HG03457 (cell line): ENCODE results near the gene SPOCD1.

Experiments used
- ATAC-seq: cut with Tn5 transposase; IDR thresholded peaks from one replicate; pipeline ENCODE4 v1.9.1; 2021; ENCODE audit warnings: moderate number of reproducible peaks; ENCODE audit not compliant: unreplicated experiment

Gene SPOCD1

GRCh38 chr1:31801458-31801857, 14.4 kb downstream of the SPOCD1 start:
- ATAC-seq, result no peak

DNA sequence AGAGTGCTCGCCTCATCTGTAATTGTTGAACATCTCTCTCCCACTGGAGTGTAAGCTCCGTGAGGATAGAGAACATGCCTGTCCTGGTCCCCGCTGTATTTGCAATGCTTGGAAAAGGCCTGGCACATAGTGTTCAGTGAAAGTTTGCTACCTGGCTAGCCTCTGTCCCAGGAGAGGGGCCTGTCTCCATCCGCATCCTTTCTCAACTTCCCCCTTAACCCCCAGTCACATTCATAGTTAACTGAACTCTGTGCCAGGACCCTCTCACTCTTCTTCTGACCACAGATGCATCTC, 15.2 kb downstream of the SPOCD1 start:
- no peak for ATAC-seq

DNA sequence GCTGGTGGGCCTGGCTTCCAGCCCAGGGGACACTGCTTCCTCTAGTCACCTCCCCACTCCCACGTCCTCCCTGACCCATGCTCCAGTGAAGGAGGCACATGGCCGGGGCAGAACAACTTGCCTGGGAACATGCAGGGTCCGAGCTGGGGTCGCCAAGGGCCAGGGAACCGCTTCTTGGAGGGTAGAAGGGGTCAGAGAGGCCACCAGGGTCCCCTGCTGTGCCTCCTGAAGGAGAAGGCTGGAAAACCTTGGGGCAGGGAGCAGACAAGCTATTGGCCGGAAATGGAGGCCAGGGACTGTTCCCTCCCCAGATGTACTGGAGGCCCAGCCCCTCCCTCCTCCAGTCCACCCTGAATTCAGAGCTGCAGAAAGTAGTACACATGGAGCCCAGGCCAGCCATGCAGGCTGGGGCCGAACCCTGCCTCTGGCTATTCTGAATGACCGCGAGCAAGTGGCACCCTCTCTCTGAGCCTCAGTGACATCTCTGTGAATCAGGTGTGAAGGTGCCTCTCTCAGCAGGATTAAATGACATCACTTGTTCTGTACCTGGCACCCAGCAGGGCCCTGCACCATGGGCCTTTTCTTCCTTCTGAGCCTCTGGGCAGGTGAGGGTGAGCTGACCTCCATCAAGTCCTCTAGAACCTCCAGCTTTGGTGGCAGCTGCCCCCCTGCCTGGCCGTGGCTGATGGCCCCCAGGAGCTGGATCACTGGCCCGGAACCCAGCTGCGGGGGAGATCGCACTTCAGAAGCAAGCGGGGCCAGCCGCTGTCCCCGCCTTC, 15.7 kb downstream of the SPOCD1 start:
- ATAC-seq, result no peak

DNA sequence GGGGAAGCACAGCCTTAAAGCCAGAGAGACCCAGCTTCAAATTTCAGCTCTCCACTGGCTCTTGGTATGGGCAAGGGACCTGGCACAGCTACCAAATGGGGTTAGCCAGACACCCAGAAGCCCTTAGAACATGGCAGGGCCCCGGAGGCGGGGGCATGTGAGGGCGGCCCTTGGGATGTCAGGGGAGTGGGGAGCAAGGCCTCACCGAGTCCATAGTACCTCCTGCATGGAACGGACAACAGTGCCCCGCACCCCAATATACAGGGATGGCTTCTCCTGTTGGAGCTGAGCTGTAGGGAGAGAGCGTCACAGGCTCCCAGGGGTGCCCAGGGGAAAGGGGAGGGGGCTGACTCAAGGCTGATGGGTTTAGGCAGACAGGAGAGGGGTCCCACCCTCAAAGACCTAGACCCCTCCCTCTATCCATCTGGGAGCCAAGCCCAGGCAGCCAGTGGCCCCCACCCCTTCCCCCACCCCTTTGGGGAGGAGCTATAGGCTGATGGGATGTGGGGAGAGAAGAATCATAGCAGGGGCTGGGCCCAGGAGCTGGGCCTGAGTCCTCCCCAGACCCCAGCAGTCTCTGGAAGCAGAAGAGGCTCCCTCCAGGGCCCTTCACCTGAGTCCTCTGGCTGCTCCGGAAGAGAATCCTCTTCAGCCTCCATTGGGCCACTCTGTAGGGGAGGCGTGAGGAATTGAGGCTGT, 16.5 kb downstream of the SPOCD1 start:
- no peak for ATAC-seq

- no peak for ATAC-seq
Observed at GRCh38 chr1:31798433-31799195, 17.2 kb downstream of the SPOCD1 start.

GRCh38 chr1:31798086-31798432, 17.8 kb downstream of the SPOCD1 start:
- ATAC-seq, result no peak

GRCh38 chr1:31797216-31797615, 18.6 kb downstream of the SPOCD1 start:
- no peak for ATAC-seq

DNA sequence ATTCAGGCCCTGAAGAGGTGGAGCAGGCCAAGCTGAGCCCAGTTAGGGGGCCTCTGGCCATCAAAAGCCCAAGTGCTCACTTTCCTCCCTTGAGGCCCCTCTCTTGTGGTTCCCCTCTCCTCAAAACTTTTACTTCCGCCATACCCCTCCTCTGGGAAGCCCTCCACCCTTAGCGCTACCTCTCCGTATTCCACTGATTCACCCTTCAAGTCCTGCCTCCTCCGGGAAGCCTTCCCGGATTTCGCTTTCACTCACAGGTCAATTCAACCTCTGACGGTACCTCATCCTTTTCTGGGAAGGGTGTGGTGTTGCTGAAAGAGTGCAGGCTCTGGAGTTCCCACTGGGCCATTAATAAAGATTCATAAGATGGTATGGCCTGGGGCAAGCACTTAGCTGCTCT, 19.1 kb downstream of the SPOCD1 start:
- no peak for ATAC-seq

GRCh38 chr1:31795801-31796621, 19.8 kb downstream of the SPOCD1 start:
- no peak for ATAC-seq

DNA sequence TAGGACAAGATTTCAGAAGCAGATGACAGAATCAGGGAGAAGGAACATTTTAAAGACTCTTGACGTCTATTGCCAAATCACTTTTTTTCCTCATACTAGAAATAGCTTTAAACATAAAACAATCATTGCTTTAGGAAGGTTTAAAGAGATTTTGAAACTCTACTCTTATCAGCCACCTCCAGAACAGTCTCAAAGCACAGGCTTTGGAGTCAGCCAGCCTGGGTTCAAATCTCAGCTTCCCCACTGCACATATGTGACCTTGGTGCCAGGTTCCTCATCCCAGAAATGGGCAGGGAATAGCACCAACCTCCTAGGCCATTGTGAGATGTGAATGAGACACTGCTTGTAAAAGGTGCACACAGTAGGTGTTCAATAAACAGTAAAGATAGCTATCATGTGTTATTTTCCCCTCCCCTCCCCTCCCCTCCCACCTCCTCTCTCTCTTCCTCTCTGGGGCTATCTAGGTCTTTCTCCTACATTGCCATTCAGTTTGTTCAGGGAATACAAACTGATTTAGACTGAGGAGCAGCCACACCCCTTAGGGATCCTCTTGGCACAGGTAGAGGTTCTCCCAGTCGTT, 20.6 kb downstream of the SPOCD1 start:
- no peak for ATAC-seq

GRCh38 chr1:31793586-31794285, 22.1 kb downstream of the SPOCD1 start:
- ATAC-seq, result no peak

DNA sequence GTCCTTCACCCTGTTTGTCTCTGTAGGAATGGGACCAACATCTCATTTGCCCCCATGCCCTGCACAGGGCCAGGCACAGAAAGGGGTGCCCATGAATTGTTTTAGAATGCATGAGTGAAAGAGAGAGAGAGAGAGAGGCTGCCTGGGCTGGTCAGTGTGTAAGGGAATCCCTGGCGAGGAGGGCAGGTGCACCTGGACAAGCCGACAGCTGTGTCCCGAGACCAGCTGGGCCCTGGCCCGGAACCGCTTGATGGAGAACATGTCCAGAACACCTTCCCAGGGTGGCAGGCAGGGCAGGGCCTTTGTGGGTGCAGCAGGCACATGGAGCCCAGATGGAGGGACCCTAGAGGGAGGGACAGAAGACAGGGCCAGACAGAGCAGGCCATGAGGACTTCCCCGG, 22.7 kb downstream of the SPOCD1 start:
- no peak for ATAC-seq

DNA sequence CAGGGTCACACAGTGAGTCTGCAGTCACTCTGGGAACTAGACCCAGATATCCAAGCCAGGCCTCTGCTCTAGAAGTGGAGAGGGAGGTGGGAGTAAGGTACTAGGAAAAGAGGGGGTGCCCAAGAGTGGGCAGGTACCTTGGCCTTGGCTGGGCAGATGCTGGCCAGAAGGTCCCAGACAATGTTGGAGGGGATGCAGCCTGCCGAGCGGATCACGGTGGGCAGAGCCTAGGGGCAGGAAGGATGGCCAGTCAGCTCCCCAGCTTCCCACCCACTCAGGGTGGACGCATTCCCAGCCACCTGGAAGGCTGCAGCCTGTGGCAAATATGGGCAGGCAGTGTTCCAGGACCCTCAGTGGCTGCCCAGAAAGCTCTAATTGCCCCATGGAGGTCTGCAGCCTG, 23.3 kb downstream of the SPOCD1 start:
- no peak for ATAC-seq

GRCh38 chr1:31792116-31792515, 23.7 kb downstream of the SPOCD1 start:
- ATAC-seq, result no peak

- ATAC-seq, result no peak
Observed at GRCh38 chr1:31791131-31791858, 24.5 kb downstream of the SPOCD1 start.

- ATAC-seq, result no peak
Observed at GRCh38 chr1:31790641-31791091, 25.2 kb downstream of the SPOCD1 start.

DNA sequence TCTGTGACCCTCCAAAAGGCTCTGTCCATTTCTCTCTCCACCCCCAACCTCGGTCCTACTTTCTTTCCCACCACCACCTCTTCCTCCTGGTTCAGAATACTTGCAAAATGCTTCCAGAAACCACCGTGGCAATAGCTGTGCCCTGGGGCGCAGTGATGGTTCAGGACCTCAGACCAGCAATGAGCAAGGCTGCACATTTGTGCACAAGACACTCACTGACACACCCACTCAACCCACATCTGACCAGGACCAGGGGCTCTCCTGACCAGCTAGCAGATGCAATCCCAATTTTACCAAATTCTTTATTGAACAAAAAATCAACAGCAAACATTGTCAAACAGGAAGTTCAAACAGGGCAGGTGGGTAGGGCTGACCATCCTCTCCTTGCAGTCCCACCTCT, 25.7 kb downstream of the SPOCD1 start:
- no peak for ATAC-seq

DNA sequence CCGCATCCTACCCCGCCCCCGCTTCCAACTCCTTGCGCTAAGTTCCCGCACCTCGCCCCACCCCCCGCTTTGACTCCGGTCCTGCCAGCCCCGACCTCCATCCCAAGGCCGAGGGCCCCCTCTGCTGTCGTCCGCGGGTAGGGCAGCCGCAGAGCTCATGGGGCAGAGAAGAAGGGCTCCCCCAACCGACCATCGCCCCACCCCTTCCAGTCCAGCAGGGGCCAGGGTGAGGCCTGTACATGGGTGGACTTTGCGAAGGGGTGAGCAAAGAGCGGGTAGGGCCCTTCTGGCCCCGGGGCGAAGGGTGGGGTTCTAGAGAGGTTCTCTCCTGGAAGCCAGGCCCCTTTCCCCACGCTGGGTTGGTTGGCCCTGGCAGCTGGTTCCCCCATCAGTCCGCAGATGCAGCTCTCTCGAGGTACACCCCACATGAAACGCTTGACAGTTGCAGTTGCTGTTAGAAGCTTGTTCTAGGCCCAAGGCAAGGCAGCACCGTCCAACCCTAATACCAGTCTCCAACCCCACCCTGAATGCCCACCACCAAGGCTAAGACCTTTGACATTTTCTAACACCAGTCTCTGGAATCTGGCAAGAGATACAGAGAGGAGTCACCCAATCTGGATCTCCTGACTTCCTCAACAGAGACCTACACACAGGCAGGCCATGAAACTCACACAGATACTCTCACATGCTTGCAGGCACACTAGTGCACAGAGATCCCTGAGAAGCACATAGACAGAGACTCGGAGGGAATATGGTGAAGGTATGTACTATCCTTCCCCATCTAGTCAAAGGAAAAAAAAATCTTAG, 26.4 kb downstream of the SPOCD1 start:
- ATAC-seq, result no peak

DNA sequence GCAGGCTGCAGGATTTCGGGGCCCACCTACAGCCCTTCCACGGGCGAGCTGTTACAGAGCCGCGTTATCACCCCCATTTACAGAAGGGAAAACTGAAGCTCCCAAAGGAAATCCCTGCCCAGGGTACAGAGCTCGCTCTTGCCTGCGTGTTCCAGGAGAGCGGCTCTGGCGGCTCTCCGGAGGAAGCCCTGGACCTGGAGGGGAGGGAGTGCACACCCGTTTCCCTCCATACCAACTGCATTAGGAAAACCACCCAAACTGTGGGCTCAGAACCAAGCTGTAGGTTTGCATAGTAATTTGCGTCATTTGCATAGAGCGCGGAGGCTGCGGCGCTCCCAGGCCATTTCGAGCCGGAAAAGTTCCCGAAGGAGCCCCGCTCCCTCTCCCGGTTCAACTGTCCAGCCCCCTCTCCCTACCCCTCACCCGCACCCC, 27.0 kb downstream of the SPOCD1 start:
- no peak for ATAC-seq
